Vagina (tissue), 2 donors: Measurements from ENCODE around the gene MXRA7.
A peak's percentile ranks its signal among the peaks of the same experiment; 100 is the strongest.

Experiments
- CTCF ChIP-seq, 3 experiments: fragments of 450-650 bp in 2 of 3; fragments of 200-600 bp in 1 of 3; sonication (generic) in 1 of 3; IDR thresholded peaks; one replicate each; pipeline ENCODE4 v1.5.1; 2017 to 2019; ENCODE audit warnings: antibody characterized with exemption in 3 of 3, mild to moderate bottlenecking in 2 of 3, moderate library complexity in 2 of 3
- POLR2A ChIP-seq, 2 donors: fragments of 450-650 bp; IDR thresholded peaks; one replicate each; pipeline ENCODE4 v1.6.1; 2017; ENCODE audit warnings: antibody characterized with exemption in 2 of 2, mild to moderate bottlenecking in 2 of 2, moderate library complexity in 2 of 2
- POLR2AphosphoS5 ChIP-seq, 2 donors: sonication (generic); formaldehyde crosslinking; IDR thresholded peaks; one replicate each; pipeline ENCODE4 v1.9.0; 2017; ENCODE audit warnings: antibody characterized with exemption in 2 of 2, mild to moderate bottlenecking in 2 of 2, low read depth in 1 of 2; ENCODE audit not compliant: insufficient read depth in 1 of 2

GRCh38 chr17:76700617-76701470 lies 9.9 kb downstream of the MXRA7 start:
- no peak for TF ChIP-seq POLR2A (IDR thresholded peaks at IDR 0.05)
- TF ChIP-seq CTCF (IDR thresholded peaks at IDR 0.05): no peak
- peak; percentile 31 to 80 for TF ChIP-seq POLR2AphosphoS5 (IDR thresholded peaks at IDR 0.05; ENCODE audit: insufficient read depth in 1 of 2, low read depth in 1 of 2)
